ENCODE results near the gene SPATA1. TPM values are rescaled to one million over a fixed set of nuclear protein-coding genes. Genes with fewer than 3 reads are reported as not detected.

The SPATA1 gene, protein sequence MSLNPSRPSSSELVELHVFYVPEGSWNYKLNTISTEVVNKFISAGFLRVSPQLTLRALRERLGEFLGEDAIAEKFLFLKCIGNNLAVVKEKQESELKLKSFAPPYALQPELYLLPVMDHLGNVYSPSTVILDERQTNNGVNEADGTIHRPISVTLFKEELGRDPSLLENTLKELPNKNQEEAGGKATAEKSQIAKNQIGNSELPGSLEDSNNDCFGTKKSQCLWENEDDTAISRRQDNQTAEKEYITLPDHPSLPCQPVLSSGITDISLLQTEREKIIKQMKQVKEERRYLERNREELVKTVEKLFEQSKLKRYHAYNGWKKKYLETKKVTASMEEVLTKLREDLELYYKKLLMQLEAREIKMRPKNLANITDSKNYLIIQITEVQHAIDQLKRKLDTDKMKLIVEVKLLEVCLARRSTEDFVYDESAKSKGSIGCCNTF
- total RNA-seq, result 0.98 and 1.1 TPM in 2 replicates

GRCh38 chr1:84506002-84506728, at the start of gene SPATA1, which contains the start of gene GNG5:
SPATA1 (plus strand) TSS chr1:84506386; CDS start chr1:84516360, 9,974 bp downstream.
GNG5 (minus strand) TSS chr1:84506581; CDS start chr1:84506091, 490 bp downstream.

DNA sequence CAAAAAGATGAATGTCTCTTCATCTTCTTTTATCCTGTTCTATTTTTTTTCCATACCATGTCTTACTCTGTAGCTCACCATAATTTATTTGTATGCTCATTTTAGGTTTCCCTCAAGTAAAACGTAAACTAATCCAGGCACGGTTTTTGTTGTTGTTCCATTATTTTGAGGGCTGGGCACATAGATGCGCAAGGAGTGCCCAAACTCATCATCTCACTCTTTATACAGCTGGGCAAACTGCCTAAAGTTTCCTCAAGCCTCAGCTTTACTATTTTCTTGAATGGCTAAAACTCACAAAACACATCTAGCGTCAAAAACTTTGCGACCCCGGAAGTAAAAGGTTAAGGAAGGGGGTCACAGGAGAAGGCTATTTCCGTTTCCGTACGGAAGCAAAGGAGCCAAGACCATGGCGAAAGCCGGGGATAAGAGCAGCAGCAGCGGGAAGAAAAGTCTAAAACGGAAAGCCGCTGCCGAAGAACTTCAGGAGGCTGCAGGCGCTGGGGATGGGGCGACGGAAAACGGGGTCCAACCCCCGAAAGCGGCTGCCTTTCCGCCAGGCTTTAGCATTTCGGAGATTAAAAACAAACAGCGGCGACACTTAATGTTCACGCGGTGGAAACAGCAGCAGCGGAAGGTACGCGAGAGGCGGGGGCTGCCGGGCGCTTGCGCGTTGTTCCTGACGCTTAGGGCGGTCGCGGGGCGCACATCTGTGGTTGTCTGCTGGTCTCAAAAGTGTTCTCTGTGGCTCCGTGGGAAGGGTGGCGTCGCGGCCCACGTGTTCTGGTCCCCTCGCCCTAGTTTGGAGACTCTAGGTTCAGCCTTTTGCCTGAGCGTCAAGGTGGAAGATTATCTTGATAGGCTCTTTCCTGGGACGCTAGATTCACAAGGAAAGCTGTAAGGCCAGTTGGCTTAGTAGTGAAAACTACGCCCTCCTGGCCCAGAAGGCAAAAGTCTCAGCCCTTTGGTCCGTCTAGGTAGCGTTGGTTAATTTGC, 27.0 kb upstream of the SPATA1 start, which contains the start of gene RPF1:
RPF1 (plus strand) TSS at position 391 of the 993 bp plus-strand sequence; CDS start at position 407, 16 bp downstream.

DNA sequence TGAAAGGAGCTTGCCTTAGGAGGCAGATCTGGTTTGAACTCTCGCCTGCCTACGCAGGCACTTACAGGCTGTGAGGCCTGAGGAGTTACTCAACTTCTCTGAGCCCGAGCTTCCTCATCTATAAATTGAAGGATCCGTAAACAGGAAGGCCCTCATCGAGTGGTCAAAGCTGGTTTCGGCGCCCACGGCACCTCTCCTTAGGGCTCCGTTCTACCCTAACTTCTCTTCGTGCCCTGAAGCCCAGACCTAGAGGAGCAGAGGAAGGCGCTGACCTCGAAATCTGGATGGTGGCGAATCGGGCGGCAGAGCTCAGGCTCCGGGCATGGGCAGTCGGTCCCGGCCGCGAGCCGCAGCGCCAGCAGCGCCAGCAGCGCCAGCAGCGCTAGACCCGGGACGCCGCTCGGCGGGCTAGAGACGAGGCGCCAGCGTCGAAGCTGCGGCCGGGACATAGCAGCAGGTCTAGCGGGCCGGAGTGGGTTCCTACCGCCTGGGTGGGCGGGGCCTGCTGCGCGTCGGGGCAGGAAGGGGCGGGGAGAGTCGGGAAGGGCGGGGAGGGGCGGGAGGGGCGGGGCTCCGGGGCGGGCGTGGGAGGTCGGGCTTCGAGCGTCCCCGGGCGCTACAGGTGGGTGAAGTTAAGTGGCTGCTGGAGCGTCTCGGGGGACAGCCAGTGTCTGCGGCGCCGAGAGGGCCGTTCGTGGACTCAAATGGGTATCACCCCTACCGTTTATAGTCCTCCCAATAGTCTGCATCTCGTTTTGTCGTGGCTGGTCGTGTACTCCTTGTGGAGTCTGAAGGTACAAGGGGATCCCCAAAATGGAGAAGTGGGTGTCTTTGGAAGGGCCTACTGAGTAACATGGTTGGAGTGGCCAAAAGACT, 68.0 kb downstream of the SPATA1 start, which contains the start of gene CTBS:
CTBS (minus strand) TSS at position 474 of the 876 bp plus-strand sequence; CDS start at position 449, 25 bp downstream.

Other genes starting within 250 kb of the SPATA1 start
- 2.3 and 2.4 TPM in 2 replicates for gene SAMD13, start 204.7 kb upstream of the SPATA1 start, total RNA-seq
- not detected in 2 replicates for gene DNASE2B, start 107.9 kb upstream of the SPATA1 start, total RNA-seq
- gene RPF1, start 27.1 kb upstream of the SPATA1 start, total RNA-seq, result 31.7 and 39.7 TPM in 2 replicates
- gene GNG5, start 195 bp downstream of the SPATA1 start, total RNA-seq, result 39.8 and 40.7 TPM in 2 replicates
- 7.6 and 10.5 TPM in 2 replicates for gene CTBS, start 68.1 kb downstream of the SPATA1 start, total RNA-seq
- gene SSX2IP, start 184.1 kb downstream of the SPATA1 start, total RNA-seq, result 3.9 and 5.7 TPM in 2 replicates